Hypothalamus (tissue), 51 donors: ENCODE data around the gene GLMP.
"Not testable (repeated sequence)": the region's sequence is repeated elsewhere in the genome, so short reads cannot be mapped to it uniquely, and the experiment has no call there.

Experiments
- DNase-seq, 51 donors: peaks; one replicate each; lab custom pipeline; 2025; lab: John Stamatoyannopoulos, UW

The GLMP gene, protein sequence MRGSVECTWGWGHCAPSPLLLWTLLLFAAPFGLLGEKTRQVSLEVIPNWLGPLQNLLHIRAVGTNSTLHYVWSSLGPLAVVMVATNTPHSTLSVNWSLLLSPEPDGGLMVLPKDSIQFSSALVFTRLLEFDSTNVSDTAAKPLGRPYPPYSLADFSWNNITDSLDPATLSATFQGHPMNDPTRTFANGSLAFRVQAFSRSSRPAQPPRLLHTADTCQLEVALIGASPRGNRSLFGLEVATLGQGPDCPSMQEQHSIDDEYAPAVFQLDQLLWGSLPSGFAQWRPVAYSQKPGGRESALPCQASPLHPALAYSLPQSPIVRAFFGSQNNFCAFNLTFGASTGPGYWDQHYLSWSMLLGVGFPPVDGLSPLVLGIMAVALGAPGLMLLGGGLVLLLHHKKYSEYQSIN

DNA sequence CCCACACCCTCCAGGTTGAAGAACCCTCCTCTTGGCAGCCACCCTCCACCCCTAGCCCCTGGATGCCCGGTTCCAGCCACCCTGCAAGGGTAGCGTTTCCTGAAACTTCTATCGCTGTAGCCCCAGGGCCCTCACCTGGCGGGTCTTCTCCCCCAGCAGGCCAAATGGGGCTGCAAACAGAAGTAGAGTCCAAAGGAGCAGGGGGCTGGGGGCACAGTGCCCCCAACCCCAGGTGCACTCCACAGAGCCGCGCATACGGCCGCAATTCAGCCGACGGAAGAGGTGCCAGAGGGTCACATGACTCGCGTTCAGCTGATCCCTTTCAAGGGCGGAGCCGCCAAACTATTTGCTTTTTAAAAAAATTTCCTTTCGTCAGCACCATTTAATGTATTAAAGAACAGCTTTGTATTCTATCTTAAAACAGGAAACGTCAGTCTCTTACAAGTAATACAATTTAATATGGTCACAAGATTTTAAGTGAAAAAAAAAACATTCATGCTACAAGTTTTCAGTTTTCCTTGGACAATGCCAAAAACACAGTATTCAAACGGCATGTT is at the start of gene GLMP:
GLMP (minus strand) TSS at position 289 of the 557 bp plus-strand sequence; CDS start at position 255, 34 bp downstream.
- peak in 45 of 51 donors; percentile 2 to 70 (median 36) for DNase-seq

DNA sequence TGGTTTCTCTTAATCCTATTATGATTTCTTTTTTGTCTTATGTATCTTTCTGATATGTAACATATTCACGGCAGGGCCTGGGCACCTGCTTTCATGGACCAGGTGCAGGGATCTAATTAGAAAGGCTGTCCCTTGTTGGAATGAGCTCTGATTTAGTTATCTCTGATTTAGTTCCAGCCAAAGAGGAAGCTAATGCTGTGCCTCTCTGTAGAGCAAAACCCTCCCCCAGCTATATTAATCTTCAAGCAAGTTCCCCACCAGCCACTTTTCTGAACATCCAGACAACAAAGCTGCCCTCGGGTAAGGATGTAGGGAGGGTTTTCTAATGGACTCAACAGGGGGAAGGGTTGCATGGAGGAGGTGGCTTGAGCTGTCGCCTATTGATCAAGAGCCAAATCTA is 48.9 kb upstream of the GLMP start:
- DNase-seq: no peak

DNA sequence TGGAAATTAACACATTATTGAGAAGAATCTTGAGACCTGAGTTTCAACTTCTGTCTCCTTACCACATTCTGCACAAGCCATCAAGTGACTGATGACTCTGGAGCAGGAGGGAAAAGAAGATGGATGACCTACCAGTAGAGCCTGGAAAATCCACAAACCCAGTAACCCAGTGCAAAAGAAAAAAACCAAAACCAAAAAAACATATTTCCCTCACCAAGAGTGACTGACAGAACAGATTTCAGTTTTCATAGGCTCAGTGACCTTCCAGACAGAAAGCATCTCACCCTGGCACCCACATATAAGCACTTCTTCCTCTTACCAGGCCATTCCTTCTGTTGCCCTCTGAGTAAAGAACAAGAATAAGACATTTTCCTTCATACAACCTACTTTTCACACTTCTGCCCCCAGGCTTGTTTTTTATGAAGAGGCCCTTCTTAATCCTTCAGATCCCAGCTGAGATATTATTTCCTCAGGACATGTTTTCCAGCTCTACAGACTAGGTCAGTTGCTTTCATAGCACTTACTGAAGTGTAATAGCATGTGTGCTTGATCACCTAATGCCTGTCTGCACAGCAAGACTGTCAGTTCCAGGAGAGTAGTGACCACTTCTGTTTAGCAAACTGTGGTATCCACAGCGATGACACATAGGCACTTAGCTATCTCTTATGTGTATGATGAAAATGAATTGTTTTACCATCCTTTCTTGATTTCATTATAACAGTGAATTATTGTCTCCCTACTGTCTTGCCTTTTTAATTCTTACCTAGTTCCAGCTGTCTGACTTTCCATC is 46.9 kb upstream of the GLMP start:
- no peak for DNase-seq

DNA sequence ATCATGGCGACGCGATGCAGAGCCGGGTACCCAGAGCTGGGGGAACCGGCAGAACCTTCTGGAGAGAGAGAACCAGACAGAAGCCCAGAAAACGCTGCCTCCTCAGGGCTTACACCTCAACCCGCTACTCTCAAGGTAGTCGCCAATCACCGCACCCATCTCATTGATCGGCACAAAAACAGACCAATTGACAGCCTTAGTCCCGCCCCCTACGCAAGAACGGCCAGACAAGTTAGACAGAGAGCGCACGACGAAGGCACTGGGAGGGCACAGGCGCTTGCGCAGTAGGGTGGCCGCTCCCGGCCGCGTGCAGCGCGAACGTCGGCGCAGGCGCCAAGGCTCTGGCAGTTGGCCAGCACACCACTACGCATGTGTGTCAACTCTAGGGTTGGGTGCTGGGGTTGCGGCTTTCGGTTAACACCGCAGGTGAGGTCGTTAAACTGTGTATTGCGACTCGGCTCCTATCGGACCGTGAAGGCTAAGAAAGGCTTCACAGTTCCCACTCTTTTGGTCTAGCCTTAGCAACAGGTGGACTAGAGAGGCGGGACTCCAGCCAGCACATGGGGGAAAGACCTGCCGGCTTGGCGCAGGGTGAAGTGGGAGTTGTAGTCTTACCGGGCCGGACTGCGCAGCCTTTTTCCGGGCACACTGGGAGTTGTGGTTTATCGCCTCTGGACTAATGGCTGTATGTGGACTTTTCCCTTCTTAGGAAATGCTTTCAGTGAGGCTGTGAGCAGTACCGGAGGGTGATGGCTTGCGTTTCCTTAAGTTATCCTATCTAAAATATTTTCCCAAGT is 42.9 kb upstream of the GLMP start, which contains the start of the genes CCT3 and TSACC:
CCT3 (minus strand) TSS at position 113 of the 797 bp plus-strand sequence; CDS start at position 5, 108 bp downstream.
TSACC (plus strand) TSS at position 347 of the 797 bp plus-strand sequence. CDS start 1,232 bp downstream, outside the sequence.
- DNase-seq: peak; percentile 91 to 100 (median 97)

DNA sequence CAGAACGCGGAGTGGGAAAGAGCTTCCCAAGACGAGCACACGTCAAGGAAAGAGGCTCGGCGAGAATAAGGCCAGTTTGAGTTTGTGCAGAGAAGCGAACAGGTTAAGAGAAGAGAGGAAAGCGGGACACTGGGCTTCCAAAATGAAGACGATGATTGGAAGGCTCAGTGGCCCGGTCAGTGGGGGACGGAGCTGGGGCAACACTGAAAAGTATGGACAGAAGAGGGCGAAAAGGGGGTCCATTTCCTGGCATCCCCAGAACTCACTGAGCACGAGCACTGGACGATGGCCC is 42.4 kb upstream of the GLMP start:
- DNase-seq: peak in 3 of 51 donors; percentile 23 to 48 (median 42)

DNA sequence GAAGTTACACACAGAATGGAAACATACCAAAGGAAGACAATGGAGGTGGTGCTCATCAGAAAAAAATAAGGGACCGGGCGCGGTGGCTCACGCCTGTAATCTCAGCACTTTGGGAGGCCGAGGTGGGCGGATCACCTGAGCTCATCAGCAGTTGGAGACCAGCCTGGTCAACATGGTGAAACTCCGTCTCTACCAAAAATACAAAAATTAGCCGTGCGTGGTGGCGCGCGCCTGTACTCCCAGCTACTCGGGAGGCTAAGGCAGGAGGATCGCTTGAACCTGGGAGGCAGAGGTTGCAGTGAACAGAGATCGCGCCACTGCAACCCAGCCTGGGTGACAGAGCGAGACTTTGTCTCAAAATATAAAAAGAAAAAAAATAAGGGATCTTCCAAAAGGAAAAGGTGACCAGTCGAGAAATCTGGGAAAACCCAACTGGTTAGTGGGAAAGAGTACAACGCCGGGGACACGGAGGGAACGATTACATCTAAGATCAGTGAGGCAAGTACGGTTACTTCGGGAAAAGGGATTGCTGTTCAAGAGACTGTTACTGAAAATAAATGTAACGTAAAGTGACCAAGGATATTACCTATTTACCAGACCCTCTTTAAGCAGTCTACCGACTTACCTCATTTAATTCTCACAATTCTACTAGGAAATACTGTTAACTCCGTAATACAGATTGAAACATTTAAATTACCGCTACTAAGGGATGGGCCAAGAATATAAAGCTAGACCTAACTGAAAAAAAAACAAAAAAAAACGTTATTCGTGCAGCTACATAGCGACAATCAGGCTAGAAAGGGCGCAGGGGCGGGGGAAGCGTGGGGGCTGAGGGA is 41.8 kb upstream of the GLMP start:
- DNase-seq: peak in 1 of 51 donors; percentile 3

DNA sequence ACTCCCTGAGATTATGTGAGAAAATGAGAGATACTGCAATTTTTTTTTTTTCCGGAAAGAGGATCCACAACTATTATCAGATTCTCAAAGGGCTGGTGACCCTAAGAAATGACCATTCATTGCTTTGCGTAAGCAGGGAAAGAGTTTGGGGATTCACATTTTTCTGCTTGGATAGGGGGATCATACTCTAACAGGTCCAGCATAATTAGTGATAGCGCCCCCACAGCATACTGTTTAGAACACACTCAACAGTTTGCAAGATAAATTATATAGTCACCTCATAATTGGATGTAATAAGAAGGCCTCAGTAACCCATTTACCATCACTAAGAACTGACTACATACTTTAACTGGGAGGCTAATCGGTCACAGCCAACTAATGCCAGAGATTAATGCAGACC is 40.8 kb upstream of the GLMP start:
- DNase-seq: no peak

DNA sequence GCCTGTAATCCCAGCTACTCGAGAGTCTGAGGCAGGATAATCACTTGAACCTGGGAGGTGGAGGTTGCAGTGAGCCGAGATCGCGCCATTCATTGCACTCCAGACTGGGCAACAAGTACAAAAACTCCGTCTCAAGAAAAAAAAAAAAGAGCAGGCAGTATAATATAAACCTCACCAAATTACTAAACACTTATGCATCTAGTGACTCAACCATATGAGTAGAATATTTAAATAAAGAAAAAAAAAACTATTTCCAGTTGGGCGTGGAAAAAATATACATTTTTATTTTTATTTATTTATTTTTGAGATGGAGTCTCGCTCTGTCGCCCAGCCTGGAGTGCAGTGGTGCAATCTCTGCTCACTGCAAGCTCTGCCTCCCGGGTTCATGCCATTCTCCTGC is 27.7 kb upstream of the GLMP start:
- DNase-seq: not testable (repeated sequence)

DNA sequence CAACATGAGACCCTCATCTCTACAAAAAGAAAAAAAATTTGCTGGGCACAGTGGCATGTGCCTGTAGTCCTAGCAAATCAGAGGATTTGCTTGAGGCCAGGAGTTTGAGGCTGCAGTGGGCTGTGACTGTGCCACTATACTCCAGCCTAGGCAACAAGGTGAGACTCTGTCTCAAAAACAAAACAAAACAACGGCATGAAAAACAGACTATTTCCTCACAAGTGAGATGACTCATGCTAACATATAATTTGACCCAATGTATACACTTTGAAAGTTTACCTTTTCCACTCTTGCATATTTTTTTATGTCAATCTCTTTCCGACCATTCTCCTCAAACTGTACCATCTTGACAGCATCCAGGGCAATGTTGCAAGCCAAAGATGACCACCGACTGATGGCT is 25.1 kb upstream of the GLMP start:
- DNase-seq: no peak

DNA sequence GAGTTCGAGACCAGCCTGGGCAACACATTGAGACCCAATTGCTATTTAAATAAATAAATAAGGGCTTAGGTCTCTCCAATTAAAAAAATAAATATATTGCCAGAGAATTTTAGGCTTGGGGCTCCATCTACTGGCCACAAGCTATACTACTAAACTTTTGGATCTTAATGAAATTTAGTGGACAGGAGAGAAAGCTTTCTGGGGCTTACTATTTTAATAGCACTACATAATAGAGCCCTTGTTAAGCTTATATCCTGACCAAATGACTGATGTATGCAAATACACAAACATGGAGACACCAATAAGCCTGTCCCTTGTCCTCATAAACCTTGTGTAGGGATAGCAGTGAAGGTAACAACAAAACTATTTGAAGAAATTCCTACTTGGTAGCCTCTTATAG is 24.2 kb upstream of the GLMP start:
- DNase-seq: peak in 3 of 51 donors; percentile 0 to 7 (median 5)

DNA sequence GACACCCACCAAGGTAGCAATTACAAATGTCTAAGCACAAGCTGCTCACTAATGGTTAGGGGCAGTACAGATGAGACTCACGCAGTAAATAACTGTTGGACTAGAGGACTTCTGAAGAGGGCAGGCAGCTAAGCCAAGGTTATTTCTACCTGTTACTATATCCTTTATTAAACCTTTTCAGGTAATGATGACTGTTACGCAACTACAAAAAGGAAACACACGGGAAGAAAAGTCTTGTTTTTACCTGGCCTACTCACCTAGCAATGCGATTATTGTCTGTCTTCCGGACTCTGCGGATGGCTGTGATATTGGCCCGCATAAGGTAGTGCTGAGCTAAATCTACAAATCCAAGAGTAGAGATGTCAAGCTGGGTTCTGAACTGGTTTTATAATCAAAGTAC is 21.4 kb upstream of the GLMP start:
- no peak for DNase-seq

DNA sequence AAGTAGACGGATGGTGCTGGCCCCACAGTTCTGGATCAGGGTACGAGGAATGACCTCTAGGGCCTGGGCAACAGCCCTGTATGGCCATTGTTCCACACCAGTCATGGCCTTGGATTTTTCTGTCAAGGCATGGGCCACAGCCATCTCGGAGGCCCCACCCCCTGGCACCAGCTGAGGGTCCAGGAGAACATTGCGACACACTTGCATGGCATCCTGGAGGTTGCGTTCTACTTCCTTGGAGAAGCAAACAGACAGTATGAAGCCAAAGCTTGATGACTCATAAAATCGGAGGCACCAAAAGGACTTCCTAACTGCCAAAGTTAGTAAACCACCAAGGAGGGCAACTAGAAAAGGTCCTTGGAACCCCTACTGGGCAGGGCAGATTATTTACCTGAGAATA is 15.5 kb upstream of the GLMP start:
- DNase-seq: peak in 6 of 51 donors; percentile 5 to 29 (median 12)

DNA sequence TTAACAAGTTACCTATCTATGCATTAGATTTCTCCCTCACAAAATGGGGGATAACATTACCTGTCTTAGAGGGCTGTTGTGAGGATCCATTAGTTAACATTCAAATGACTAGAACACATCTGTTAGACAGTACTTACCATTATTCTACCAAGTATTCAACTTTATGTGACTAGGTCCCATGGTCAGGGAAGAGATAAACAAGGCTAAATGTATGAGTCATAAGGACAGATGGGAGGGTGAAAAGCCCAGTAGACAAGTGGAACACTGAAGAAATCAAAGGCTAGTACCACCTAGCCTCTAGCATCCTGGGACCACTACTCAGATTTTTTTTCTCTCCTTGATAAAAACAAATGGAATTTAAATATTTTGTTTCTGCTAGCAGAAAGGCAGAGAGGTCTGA is 12.6 kb upstream of the GLMP start:
- no peak for DNase-seq

DNA sequence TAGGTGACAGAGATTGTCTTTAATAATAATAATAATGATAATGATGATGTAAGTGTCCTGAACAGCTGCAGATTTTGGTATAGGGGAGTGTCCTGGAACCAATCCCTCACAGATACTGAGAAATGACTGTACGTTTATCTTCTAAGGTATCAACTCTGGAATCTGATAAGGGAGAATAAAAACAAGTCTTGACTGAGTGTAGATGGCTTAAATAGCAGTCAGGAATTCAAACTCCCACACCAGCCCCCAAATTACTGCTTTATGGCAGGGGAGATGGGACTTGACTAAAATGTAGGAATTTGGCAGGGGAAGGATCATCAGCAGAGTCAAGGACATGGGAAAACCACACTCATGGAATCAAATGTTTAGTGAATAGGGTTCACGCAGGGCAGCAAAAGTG is 9.7 kb upstream of the GLMP start:
- no peak for DNase-seq

DNA sequence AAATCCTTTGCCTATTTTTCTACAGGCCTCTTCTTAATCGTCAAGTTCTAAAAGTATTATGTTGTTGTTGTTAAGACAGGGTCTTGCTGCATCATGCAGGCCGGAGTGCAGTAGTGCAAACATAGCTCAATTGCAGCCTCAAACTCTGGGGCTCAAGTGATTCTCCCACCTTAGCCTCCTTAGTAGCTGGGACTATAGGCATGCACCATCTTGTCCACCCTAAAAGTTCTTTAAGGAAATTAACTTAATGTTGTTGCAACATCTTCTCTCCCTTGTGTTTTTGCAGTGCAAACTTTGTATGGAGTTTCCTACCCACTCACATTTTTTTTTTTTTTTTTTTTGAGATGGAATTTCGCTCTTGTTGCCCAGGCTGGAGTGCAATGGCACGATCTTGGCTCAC is 7.8 kb upstream of the GLMP start:
- DNase-seq: no peak

DNA sequence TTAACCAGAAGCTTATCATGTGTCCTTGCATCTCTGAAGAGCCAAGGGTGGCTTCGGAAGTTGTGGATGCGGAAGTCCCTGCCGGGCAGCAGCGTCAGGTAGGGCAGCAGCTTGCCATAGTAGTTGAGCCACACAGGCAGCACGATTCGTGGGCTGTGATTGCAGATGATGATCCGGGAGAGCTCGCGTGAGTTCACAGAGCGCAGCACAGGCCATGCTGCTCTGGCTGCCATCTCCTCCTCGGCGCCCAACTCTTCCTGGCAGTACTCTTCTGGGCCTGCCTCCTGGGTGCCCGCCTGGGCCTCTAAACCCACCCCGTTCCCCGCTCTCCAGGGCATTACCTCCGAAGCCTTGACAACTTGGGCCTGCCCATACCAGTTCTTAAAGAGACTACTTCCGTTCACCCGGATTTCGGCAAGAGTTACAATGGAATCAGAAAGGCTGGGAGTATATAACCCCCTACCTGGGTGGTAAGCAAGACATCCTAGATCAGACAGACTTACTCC is 3.4 kb upstream of the GLMP start, which contains the start of gene VHLL:
VHLL (minus strand) TSS at position 456 of the 506 bp plus-strand sequence; CDS start at position 338, 118 bp downstream.
- DNase-seq: no peak

DNA sequence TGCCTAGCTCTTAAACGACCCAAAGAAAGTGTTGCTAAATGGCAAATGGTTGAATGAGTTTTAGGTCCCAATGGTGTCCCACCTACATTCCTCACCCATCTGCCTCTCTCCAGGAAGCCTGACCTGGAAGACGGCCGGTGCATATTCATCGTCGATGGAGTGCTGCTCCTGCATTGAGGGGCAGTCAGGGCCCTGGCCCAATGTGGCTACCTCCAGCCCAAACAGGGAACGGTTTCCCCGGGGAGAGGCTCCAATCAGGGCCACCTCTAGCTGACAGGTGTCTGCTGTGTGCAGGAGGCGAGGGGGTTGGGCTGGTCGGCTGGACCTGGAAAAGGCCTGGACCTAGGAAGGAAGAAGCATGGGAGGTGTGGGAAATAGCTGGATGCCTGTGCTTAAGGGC is 1.6 kb downstream of the GLMP start:
- no peak for DNase-seq

DNA sequence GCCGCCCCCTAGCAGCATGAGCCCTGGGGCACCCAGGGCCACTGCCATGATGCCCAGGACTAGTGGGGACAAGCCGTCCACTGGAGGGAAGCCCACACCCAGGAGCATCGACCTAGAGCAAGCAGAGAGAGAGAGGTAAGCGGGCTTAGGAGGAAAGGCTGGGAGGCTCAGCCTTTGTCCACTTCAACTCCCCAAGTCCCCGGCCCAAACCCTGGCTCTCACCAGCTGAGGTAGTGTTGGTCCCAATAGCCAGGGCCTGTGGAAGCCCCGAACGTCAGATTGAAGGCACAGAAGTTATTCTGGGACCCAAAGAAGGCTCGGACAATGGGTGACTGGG is 2.4 kb downstream of the GLMP start:
- DNase-seq: no peak
